Gastroesophageal sphincter (tissue), 4 donors: ENCODE measurements around the gene RNF213. TPM values are rescaled to one million over a fixed set of nuclear protein-coding genes. Genes with fewer than 3 reads are reported as not detected.

Source experiments
- ATAC-seq: fragments of 150-250 bp; one replicate; pipeline ENCODE4 v1.9.1; 2016; ENCODE audit warnings: mild to moderate bottlenecking, moderate library complexity
- H3K27ac ChIP-seq, 4 donors: fragments of 200-600 bp; sonication (generic) in 3 of 4; 1 replicate in 3 of 4; 2 replicates in 1 of 4; pipeline ENCODE4 v1.5.1; 2016 to 2019
- H3K27me3 ChIP-seq: fragments of 200-600 bp; sonication (generic); one replicate; pipeline ENCODE4 v1.5.1; 2019
- H3K36me3 ChIP-seq, 2 donors: fragments of 200-600 bp; sonication (generic); one replicate each; pipeline ENCODE4 v1.5.1; 2019; ENCODE audit warnings: control low read depth in 1 of 2
- H3K4me1 ChIP-seq, 3 donors: fragments of 200-600 bp; sonication (generic); 1 replicate in 2 of 3; 2 replicates in 1 of 3; pipeline ENCODE4 v1.5.1; 2016 to 2019; ENCODE audit warnings: control low read depth in 2 of 3
- H3K4me3 ChIP-seq, 2 donors: fragments of 200-600 bp; sonication (generic); one replicate each; pipeline ENCODE4 v1.5.1; 2019; ENCODE audit warnings: mild to moderate bottlenecking in 1 of 2, moderate library complexity in 1 of 2
- H3K9me3 ChIP-seq, 3 donors: fragments of 200-600 bp; sonication (generic); one replicate each; pipeline ENCODE4 v1.5.1; 2017 to 2019; ENCODE audit warnings: control low read depth in 2 of 3
- CTCF ChIP-seq, 4 experiments: fragments of 200-600 bp in 2 of 4; fragments of 450-650 bp in 2 of 4; sonication (generic) in 1 of 4; IDR thresholded peaks; one replicate each; pipeline ENCODE4 v1.5.1; 2017 to 2019; ENCODE audit warnings: antibody characterized with exemption in 4 of 4, mild to moderate bottlenecking in 2 of 4, moderate library complexity in 2 of 4
- EP300 ChIP-seq: sonication (generic); formaldehyde crosslinking; IDR thresholded peaks from one replicate; pipeline ENCODE4 v1.6.1; 2017; ENCODE audit warnings: antibody characterized with exemption, mild to moderate bottlenecking
- POLR2A ChIP-seq, 2 donors: fragments of 450-650 bp; IDR thresholded peaks; one replicate each; pipeline ENCODE4 v1.6.1; 2017; ENCODE audit warnings: antibody characterized with exemption in 2 of 2, mild to moderate bottlenecking in 2 of 2, moderate library complexity in 1 of 2
- POLR2AphosphoS5 ChIP-seq: sonication (generic); formaldehyde crosslinking; IDR thresholded peaks from one replicate; pipeline ENCODE4 v1.6.1; 2017; ENCODE audit warnings: antibody characterized with exemption
- WGBS, 2 donors: methylation state at CpG; one replicate each; pipeline ENCODE4 v1.1.5; 2018; ENCODE audit warnings: low coverage in 1 of 2; 5-methylcytosine and 5-hydroxymethylcytosine counted together
- total RNA-seq, 4 donors: library from RNA; depleted of rRNA; stranded (reverse); fragments of >200 nt; gene quantifications; one replicate each; pipeline ENCODE4 v1.1.0, GENCODE V29; 2016

The RNF213 gene
- total RNA-seq, 4 donors from 2014 or later = 59.2 to 87.6 (median 67.8) TPM

GRCh38 chr17:80263253-80264204, 2.9 kb downstream of the RNF213 start:
- peak; percentile 42 for ATAC-seq
- peaks cover 0 to 47% of the 10 kb centered on the region in 2 donors for H3K36me3 ChIP-seq
- 8 to 17% methylated on average over 2 to 5 of the region's 19 CpGs for WGBS, 2 donors

GRCh38 chr17:80264205-80265075, 3.8 kb downstream of the RNF213 start:
- H3K27me3 ChIP-seq = no peaks in the 10 kb centered on the region
- H3K4me1 ChIP-seq = peaks cover 2 to 53% (median 26%) of the 10 kb centered on the region in 3 donors
- H3K36me3 ChIP-seq = peaks cover 0 to 55% of the 10 kb centered on the region in 2 donors
- H3K9me3 ChIP-seq = no peaks in the 10 kb centered on the region
- H3K27ac ChIP-seq = peak overlapping the region in 2 of 4 donors; percentile 98 to 99
- H3K4me3 ChIP-seq = peak overlapping the region in 1 of 2 donors; percentile 47
- WGBS, 2 donors = 78 to 89% methylated on average over 6 to 16 of the region's 19 CpGs
- no peak for ATAC-seq
- no peak for TF ChIP-seq POLR2AphosphoS5
- TF ChIP-seq POLR2A (IDR thresholded peaks at IDR 0.05) = no peak
- TF ChIP-seq EP300 = no peak
- TF ChIP-seq CTCF (IDR thresholded peaks at IDR 0.05) = no peak

More at GRCh38 chr17:80263253-80264204, 2.9 kb downstream of the RNF213 start:
- peak in 2 of 4 experiments; percentile 6 to 21 for TF ChIP-seq CTCF (IDR thresholded peaks at IDR 0.05)
- TF ChIP-seq POLR2A (IDR thresholded peaks at IDR 0.05) = no peak
- Histone ChIP-seq H3K4me3 (peak overlapping the region; percentile 21 to 47), H3K4me1 (peaks cover 2 to 55% (median 26%) of the 10 kb centered on the region in 3 donors), H3K9me3 (no peaks in the 10 kb centered on the region), H3K27me3 (no peaks in the 10 kb centered on the region), H3K27ac (peak overlapping the region; percentile 12 to 99 (median 97))

- 81 to 87% methylated on average over 5 to 8 of the region's 17 CpGs for WGBS, 2 donors
Measured at GRCh38 chr17:80265205-80266068, 4.8 kb downstream of the RNF213 start.

More at GRCh38 chr17:80265205-80266068, 4.8 kb downstream of the RNF213 start:
- Histone ChIP-seq H3K4me3 (no peak overlapping the region), H3K27me3 (no peaks in the 10 kb centered on the region), H3K9me3 (no peaks in the 10 kb centered on the region), H3K27ac (no peak overlapping the region), H3K36me3 (peaks cover 0 to 64% of the 10 kb centered on the region in 2 donors), H3K4me1 (peaks cover 2 to 48% (median 26%) of the 10 kb centered on the region in 3 donors)
- TF ChIP-seq CTCF (IDR thresholded peaks at IDR 0.05) (no peak), POLR2AphosphoS5 (no peak), POLR2A (IDR thresholded peaks at IDR 0.05) (no peak), EP300 (no peak)
- no peak for ATAC-seq
